H54 (cell line): ENCODE data around the gene ENKD1.

Experiments
- DNase-seq: peaks from one replicate; pipeline ENCODE4 v3.0.0; 2011; ENCODE audit warnings: low spot score, mixed read lengths; ENCODE audit not compliant: insufficient read length
- FAIRE-seq: peaks from 3 replicates; lab custom pipeline; 2011; peaks lifted over from hg19 to GRCh38; lab: Jason Lieb, UNC
- POLR2A ChIP-seq: IDR thresholded peaks from 2 replicates; pipeline ENCODE4 v1.6.1; 2011; ENCODE audit warnings: low read depth, mild to moderate bottlenecking, low read length

Gene ENKD1

DNA sequence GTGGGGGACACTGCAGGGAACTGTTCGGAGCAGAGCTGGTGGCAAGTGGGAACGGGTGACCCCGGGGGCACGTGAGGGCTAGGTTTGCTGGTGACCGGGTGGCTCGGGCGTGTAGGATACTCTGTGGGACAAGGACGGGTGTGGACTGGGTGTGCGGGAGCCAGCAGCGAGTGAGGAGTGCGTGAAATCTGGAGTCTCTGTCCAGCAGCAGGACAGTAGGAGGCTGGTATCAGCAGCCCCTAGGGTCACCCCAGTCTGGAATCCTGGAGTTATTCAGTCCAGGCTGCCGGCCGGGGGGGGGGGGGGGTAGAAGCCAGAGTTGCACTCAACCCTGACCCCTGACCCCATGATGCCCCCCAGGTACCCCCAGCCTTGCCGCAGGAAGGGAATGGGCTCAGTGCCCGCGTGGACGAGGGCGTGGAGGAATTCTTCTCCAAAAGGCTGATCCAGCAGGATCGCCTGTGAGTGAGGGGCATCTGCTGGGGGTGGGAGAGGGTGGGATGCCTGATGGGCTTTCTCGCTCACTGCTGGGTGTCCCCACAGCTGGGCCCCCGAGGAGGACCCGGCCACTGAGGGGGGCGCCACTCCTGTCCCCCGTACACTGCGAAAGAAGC lies 12.7 kb downstream of the ENKD1 start:
- no peak for FAIRE-seq
- TF ChIP-seq POLR2A = no peak
- DNase-seq = no peak

DNA sequence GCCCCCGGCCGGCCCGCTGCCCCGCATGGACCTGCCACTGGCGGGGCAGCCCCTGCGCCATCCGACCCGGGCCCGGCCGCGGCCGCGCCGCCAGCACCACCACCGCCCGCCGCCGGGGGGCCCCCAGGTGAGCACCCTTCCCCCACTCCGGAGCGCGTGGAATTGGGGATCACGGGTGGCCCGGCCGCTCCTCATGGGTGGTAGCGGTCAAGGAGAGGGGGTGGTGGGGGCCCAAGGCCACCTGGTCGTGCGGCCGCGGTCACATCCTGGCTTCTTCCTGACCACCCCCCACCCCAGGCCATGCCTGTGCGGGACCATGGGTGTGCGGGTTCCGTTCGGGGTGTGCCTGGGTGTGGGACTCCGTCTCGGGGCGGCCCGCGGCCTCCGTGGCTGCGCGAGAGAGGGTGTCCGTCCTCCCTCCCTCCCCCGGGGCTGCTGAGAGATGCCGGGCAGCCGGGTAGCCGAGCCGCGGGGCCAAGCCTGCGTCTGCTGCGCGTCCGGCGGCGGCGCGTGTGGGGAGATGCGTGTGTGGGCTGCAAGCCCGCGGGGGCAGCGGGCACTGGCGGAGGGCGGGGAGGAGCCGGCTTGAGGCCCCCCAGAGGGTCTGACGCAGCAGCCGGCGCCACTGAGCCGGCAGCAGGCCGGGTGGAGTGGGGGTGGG lies 13.3 kb downstream of the ENKD1 start:
- DNase-seq = no peak
- TF ChIP-seq POLR2A = peak; percentile 27; the same call in 1 of the 2 replicates
- no peak for FAIRE-seq

DNA sequence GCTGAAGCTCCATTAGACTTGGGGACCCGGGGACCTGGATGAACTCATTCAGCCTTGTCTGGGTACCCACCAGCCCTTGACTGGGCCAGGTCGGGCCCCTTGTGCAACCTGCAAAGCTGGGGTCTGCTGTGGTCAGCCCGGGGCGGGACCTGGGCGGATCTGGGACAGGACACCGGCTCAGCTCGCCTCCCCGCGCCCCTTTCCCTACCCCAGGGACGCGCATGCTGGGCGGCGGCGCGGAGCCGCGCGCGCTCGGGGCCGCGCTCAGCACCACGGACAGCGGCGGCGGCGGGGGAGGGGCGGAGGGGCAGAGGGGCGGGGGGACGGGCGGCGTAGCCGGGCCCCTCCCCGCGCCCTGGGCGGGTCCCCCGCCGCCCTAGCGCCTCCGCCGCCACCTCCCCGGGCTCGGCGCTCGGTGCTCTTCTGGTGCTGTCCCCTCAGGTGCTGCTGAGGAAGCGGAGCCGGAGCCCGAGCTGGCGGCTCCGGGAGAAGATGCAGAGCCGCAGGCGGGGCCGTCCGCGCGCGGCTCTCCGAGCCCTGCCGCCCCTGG lies 13.9 kb downstream of the ENKD1 start:
- no peak for DNase-seq
- no peak for FAIRE-seq
- TF ChIP-seq POLR2A = no peak

DNA sequence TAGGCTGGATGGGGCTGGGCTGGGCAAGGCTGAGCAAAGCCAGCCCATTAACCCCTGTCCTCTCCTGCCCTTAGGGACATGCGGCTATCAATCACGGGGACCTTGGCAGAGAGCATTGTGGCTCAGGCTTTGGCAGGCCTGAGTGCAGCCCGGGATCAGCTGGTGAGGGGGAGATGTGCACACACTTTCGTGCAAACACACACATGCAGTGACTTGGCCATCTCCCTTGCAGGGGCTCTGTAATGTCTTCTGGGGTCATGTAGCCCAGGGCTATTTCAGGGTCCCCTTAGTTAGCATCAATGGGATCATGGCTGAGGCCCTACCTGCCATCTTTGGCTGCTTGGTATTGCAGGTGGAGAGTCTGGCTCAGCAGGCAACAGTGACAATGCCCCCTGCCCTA lies 14.7 kb downstream of the ENKD1 start:
- no peak for DNase-seq
- no peak for TF ChIP-seq POLR2A
- FAIRE-seq = no peak

DNA sequence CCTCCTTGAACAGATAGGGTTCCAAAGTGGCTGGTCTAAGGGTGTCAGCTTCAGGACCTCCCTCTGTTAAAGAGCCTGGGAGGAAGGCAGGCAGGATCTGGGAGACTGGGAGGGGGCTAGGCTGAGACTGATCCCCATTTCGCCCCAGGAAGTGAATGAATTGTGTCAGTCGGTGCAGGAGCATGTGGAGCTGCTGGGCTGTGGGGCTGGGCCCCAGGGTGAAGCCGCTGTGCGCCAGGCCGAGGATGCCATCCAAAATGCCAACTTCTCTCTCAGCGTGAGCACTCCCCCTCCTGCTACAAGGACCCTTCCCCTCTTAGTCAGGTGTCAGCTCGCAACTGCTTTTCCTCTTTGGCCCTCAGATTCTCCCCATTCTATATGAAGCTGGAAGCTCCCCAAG lies 15.5 kb downstream of the ENKD1 start:
- DNase-seq (no peak), FAIRE-seq (no peak)
- TF ChIP-seq POLR2A = no peak

DNA sequence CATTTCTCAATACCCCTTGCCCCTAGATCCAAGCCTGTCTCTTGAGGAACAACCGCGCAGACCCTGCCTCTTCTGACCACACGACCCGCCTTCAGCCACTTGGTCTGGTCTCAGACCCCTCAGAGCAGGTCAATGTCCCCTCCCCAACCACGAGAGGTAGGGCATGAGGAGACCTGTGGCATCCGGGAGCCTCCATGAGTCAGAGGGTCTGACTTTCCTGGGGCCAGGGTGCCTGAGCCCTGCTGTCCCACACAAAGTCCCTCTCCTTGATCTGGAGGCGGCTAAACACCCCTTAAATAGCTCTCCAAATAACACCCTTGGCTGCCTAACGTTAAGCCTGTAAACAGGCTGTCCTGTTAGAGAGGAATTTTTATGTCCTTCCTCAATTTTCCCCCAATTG lies 16.5 kb downstream of the ENKD1 start:
- no peak for TF ChIP-seq POLR2A
- no peak for DNase-seq
- FAIRE-seq = no peak

DNA sequence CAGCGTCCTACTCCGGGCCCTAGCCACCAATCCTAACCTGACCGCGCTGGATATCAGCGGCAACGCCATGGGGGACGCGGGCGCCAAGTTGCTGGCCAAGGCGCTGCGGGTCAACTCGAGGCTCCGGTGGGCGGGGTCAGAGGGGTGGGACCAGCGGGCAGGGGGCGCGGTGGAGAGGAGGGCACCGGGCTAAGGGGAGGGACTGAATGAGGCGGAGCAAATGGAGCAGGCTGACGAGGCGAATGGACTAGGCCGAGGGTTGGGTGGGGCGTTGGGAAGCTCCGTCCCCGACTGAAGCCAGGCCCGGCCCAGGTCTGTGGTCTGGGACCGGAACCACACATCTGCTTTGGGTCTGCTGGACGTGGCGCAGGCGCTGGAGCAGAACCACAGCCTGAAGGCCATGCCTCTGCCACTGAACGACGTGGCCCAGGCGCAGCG lies 17.0 kb downstream of the ENKD1 start:
- DNase-seq (no peak), FAIRE-seq (no peak)
- no peak for TF ChIP-seq POLR2A

DNA sequence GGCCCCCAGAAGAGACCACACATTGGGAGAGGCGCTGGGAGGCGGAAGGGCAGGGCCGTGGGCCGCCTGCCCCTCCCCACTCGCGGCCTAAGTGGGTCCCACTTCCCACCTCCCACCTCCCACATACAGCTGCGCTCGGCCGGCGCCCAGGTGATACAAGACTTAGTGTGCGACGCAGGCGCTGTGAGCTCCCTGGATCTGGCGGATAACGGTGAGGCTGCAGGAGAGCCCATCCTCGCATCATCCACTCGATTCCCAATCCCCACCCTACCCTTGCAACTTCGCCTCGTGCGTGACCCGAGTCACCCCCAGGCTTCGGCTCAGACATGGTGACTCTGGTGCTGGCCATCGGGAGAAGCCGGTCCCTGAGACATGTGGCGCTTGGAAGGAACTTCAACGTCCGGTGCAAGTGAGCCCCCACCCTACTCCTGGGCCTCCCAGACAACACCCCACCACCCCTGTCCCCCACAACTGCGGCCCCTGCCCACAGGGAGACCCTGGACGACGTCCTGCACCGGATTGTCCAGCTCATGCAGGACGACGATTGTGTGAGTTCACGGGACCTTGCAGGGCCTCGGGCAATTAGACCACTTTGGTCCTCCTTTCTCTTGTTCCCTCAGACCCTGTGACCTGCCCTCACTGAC lies 17.7 kb downstream of the ENKD1 start:
- no peak for TF ChIP-seq POLR2A

DNA sequence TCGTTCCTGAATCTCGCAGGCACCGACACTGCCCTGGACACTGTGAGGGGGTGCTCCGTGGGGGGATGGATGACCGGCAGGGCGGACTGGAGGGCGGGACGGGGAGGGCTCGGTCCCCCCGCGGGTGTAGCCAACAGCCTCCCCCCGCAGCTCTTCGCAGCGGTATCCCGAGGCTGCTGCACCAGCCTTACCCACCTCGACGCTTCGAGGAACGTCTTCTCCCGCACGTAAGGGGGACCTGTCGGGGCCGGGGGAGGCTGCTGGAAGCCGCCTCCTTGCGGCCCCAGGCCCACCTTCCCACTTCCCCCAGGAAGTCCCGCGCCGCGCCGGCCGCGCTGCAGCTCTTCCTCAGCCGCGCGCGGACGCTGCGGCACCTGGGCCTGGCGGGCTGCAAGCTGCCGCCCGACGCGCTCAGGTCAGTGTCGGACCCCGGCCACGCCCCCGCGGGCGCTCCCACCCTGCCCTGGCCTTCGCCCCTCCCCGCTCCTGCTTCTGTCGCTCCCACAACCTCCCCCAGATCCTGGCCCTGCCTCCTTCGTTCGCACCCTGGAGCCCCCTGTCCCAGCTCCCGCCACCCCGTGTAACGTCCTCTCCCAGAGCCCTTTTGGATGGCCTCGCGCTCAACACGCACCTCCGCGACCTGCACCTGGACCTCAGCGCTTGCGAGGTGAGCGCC lies 18.3 kb downstream of the ENKD1 start:
- DNase-seq (no peak), FAIRE-seq (no peak)
- no peak for TF ChIP-seq POLR2A

More for the DNA sequence above, 17.7 kb downstream of the ENKD1 start:
- no peak for DNase-seq
- FAIRE-seq = no peak

DNA sequence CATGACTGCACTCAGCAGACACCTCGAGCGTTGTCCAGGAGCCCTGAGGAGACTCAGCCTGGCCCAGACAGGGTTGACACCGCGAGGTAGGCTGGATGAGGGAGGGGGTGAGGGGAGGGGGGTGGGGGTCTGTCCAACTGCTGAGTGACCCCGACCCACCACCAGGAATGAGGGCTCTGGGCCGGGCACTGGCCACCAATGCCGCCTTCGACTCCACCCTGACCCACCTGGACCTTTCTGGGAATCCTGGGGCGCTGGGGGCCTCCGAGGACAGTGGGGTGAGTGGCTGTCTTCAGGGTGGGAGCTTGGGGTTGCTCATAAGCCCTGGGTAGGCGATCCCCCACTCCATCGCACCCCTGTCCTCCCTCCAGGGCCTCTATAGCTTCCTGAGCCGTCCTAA lies 18.9 kb downstream of the ENKD1 start:
- no peak for DNase-seq
- no peak for TF ChIP-seq POLR2A
- FAIRE-seq = no peak

DNA sequence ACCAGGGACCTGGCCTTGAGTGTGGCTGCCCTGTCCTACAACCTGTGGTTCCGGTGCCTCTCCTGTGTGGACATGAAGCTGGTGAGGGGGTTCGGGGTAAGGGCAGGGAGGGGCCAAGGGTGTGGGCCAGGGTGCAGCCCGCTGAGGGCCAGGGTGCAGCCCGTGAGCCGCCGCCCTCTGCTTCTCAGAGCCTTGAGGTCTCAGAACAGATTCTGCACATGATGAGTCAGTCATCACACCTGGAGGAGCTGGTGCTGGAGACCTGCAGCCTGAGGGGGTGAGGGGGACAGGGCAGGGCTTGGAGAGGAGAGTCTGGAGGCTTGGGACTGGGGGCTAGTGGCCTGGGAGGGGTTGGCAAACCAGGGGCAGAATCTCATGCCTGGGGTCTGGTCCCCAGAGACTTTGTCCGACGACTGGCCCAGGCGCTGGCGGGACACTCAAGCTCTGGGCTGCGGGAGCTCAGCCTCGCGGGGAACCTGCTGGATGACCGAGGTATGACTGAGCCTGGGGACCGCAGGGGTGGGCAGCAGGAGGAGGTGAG lies 19.4 kb downstream of the ENKD1 start:
- FAIRE-seq (no peak), DNase-seq (no peak)
- no peak for TF ChIP-seq POLR2A

DNA sequence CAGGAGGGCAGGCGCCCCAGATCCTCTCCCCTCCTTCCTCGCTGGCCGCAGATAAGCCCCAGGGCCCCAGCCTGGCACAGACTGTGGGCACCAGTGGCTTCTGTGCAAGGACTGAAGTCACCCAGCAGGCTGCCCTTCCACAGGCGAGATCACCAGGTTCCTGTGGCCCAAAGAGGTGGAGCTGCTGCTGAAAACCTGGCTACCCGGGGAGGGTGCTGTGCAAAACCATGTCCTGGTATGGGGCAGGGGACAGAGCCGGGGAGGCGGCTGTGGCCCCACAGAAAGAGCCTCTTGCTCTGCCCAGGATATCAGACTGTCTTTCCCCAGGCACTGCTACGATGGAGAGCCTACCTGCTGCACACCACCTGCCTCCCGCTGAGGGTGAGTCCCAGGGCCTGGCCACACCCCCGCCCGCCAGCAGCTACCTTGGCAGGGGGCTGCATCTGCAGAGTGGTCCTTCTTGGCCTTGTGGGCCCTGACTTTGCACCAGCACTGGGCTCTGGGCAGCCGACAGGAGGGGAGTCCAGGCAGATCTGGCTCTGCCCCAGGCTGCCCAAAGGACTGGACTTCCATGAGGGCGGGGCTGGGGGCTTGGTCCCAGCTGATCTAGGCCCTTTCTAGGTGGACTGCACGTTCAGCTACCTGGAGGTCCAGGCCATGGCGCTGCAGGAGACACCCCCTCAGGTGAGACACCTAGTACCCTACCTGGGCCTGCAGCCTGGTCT lies 21.0 kb downstream of the ENKD1 start:
- no peak for TF ChIP-seq POLR2A
- no peak for FAIRE-seq
- peak; percentile 18 for DNase-seq

DNA sequence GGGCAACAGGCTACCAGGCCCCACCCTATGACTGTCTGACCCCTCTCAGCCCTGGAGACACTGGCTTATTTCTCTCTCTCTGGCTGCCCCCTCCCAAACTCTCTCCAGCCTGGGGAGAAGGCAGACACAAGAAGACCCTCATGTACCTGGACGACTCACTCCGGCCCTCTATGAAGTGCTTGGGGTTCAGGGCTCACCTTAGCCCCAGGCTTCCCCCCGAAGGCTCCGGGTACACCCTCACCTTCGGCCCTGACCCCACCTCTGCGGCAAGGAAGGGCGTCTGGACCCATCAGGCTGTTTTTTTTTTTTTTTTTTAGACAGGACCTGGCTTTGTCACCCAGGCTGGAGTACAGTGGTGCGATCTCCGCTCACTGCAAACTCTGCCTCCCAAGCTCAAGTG lies 22.5 kb downstream of the ENKD1 start:
- DNase-seq (no peak), FAIRE-seq (no peak)
- no peak for TF ChIP-seq POLR2A
